Tibial nerve (tissue), 4 donors: ENCODE measurements around the gene SNRNP40.
"Not testable (repeated sequence)": the region's sequence is repeated elsewhere in the genome, so short reads cannot be mapped to it uniquely, and the experiment has no call there.

Experiments
- CTCF ChIP-seq, 5 experiments: fragments of 200-600 bp in 3 of 5; fragments of 450-650 bp in 2 of 5; sonication (generic) in 3 of 5; IDR thresholded peaks; one replicate each; pipeline ENCODE4 v1.5.1; 2016 to 2019; ENCODE audit warnings: antibody characterized with exemption in 5 of 5, mild to moderate bottlenecking in 3 of 5, moderate library complexity in 2 of 5
- EP300 ChIP-seq, 2 donors: sonication (generic); formaldehyde crosslinking; IDR thresholded peaks; one replicate each; pipeline ENCODE4 v1.6.1; 2017; ENCODE audit warnings: antibody characterized with exemption in 2 of 2, mild to moderate bottlenecking in 1 of 2
- POLR2A ChIP-seq, 2 donors: fragments of 450-650 bp; IDR thresholded peaks; one replicate each; pipeline ENCODE4 v1.6.1; 2017; ENCODE audit warnings: antibody characterized with exemption in 2 of 2, mild to moderate bottlenecking in 2 of 2, moderate library complexity in 2 of 2

DNA sequence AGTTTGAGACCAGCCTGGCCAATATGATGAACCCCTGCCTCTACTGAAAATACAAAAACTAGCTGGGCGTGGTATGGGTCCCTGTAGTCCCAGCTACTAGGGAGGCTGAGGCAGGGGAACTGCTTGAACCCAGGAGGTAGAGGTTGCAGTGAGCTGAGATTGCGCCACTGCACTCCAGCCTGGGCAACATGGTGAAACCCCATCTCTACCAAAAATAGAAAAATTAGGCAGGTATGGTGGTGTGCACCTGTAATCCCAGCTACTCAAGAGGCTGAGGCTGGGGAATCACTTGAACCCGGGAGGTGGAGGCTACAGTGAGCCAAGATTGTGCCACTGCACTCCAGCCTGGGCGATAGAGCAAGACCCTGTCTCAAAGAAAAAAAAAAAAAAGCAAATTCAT is 8.8 kb downstream of the SNRNP40 start:
- not testable (repeated sequence) for TF ChIP-seq CTCF, POLR2A, EP300 (IDR thresholded peaks at IDR 0.05)
